BE2C (cell line): ENCODE data around the gene RPSA.

Experiments
- DNase-seq: peaks from one replicate; pipeline ENCODE4 v3.0.0-alpha.2; 2020
- H3K27me3 ChIP-seq: fragments of 250-450 bp; sonication (Bioruptor Pico); 2 replicates; pipeline ENCODE4 v1.5.1; 2020; ENCODE audit warnings: mild to moderate bottlenecking
- H3K36me3 ChIP-seq: fragments of 250-450 bp; sonication (Bioruptor Pico); 2 replicates; pipeline ENCODE4 v1.5.1; 2020; ENCODE audit warnings: mild to moderate bottlenecking
- H3K4me1 ChIP-seq: fragments of 250-450 bp; sonication (Bioruptor Pico); 2 replicates; pipeline ENCODE4 v1.5.1; 2020
- H3K4me3 ChIP-seq: 2 replicates; pipeline ENCODE4 v1.5.1; 2011; ENCODE audit warnings: low read depth, low read length
- H3K9me3 ChIP-seq: fragments of 250-450 bp; sonication (Bioruptor Pico); 2 replicates; pipeline ENCODE4 v1.5.1; 2020
- CTCF ChIP-seq: IDR thresholded peaks from 2 replicates; pipeline ENCODE4 v1.5.1; 2012; ENCODE audit warnings: mild to moderate bottlenecking, low read depth, low read length

RPSA gene

GRCh38 chr3:39383045-39383880, 23.3 kb upstream of the RPSA start, which contains the start of gene SLC25A38:
Gene SLC25A38, plus strand, starts transcription at chr3:39383370. Its CDS starts 355 bp downstream, at chr3:39383725.
- TF ChIP-seq CTCF = peak; percentile 17
- H3K4me3 ChIP-seq = peak within 1 kb of the TSS; percentile 74
- H3K36me3 ChIP-seq = no peaks in the 10 kb centered on the region
- peak; percentile 70 for DNase-seq
- H3K9me3 ChIP-seq = no peaks in the 10 kb centered on the region
- H3K4me1 ChIP-seq = no peaks in the 10 kb centered on the region
- H3K27me3 ChIP-seq = no peaks in the 10 kb centered on the region

- Histone ChIP-seq H3K9me3 (no peaks in the 10 kb centered on the region), H3K27me3 (no peaks in the 10 kb centered on the region), H3K4me3 (peak overlapping the region; percentile 74), H3K4me1 (no peaks in the 10 kb centered on the region), H3K36me3 (no peaks in the 10 kb centered on the region)
- TF ChIP-seq CTCF = no peak
- peak; percentile 94 for DNase-seq
These were observed 22.4 kb upstream of the RPSA start for GRCh38 chr3:39383881-39384664.

- no peak for DNase-seq
- Histone ChIP-seq H3K36me3 (no peaks in the 10 kb centered on the region), H3K4me1 (no peaks in the 10 kb centered on the region), H3K27me3 (no peaks in the 10 kb centered on the region), H3K4me3 (peak overlapping the region; percentile 53), H3K9me3 (no peaks in the 10 kb centered on the region)
- no peak for TF ChIP-seq CTCF
These were observed 21.9 kb upstream of the RPSA start for GRCh38 chr3:39384665-39385000.

- H3K36me3 ChIP-seq = no peaks in the 10 kb centered on the region
- H3K4me1 ChIP-seq = no peaks in the 10 kb centered on the region
- DNase-seq = no peak
- no peak overlapping the region for H3K4me3 ChIP-seq
- H3K9me3 ChIP-seq = no peaks in the 10 kb centered on the region
- TF ChIP-seq CTCF = no peak
- no peaks in the 10 kb centered on the region for H3K27me3 ChIP-seq
These were observed 20.9 kb upstream of the RPSA start for GRCh38 chr3:39385456-39386090.

GRCh38 chr3:39386318-39386717, 20.2 kb upstream of the RPSA start:
- no peak for TF ChIP-seq CTCF
- Histone ChIP-seq H3K36me3 (no peaks in the 10 kb centered on the region), H3K27me3 (no peaks in the 10 kb centered on the region), H3K4me1 (no peaks in the 10 kb centered on the region), H3K9me3 (no peaks in the 10 kb centered on the region), H3K4me3 (no peak overlapping the region)
- DNase-seq = no peak
